A673 (cell line): ENCODE data around the gene USP17L29.
"Not testable (repeated sequence)": the region's sequence is repeated elsewhere in the genome, so short reads cannot be mapped to it uniquely, and the experiment has no call there.

Experiments used
- EZH2 ChIP-seq: fragments of 200-600 bp; sonication (generic); IDR thresholded peaks from 2 replicates; pipeline ENCODE4 v1.6.1; 2017; ENCODE audit warnings: borderline replicate concordance, low read depth, mild to moderate bottlenecking, mixed read lengths, antibody characterized with exemption, low read length; ENCODE audit not compliant: poor library complexity, severe bottlenecking
- TF ChIP-seq, protein P1 (sequence below): fragments of 300-800, 200-600 bp; sonication (generic); conservative IDR thresholded peaks from 2 replicates; pipeline ENCODE4 v1.5.1; 2017; ENCODE audit warnings: low read depth, mild to moderate bottlenecking, antibody characterized with exemption, low read length, moderate library complexity, mixed read lengths

GRCh38 chr4:9339103-9339502, 14.3 kb upstream of the USP17L29 start, which contains the start of gene USP17L5:
- TF ChIP-seq, protein P1, sequence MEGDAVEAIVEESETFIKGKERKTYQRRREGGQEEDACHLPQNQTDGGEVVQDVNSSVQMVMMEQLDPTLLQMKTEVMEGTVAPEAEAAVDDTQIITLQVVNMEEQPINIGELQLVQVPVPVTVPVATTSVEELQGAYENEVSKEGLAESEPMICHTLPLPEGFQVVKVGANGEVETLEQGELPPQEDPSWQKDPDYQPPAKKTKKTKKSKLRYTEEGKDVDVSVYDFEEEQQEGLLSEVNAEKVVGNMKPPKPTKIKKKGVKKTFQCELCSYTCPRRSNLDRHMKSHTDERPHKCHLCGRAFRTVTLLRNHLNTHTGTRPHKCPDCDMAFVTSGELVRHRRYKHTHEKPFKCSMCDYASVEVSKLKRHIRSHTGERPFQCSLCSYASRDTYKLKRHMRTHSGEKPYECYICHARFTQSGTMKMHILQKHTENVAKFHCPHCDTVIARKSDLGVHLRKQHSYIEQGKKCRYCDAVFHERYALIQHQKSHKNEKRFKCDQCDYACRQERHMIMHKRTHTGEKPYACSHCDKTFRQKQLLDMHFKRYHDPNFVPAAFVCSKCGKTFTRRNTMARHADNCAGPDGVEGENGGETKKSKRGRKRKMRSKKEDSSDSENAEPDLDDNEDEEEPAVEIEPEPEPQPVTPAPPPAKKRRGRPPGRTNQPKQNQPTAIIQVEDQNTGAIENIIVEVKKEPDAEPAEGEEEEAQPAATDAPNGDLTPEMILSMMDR, result not testable (repeated sequence)
- TF ChIP-seq EZH2, result not testable (repeated sequence)
